ENCODE data around the gene MACC1.
"Not testable (repeated sequence)": the region's sequence is repeated elsewhere in the genome, so short reads cannot be mapped to it uniquely, and the experiment has no call there.

MACC1 gene

GRCh38 chr7:20229081-20229480 lies 11.9 kb upstream of the MACC1 start:
- no peak for DNase-seq (ENCODE audit: low read depth)

- DNase-seq (ENCODE audit: low read depth) = no peak
Measured at GRCh38 chr7:20228654-20229053, 11.5 kb upstream of the MACC1 start.

- no peak for DNase-seq (ENCODE audit: low read depth)
Measured at GRCh38 chr7:20227291-20227795, 10.2 kb upstream of the MACC1 start.

GRCh38 chr7:20226860-20227259 lies 9.7 kb upstream of the MACC1 start:
- DNase-seq (ENCODE audit: low read depth) = no peak

- DNase-seq (ENCODE audit: low read depth) = no peak
Measured at GRCh38 chr7:20225384-20225783, 8.2 kb upstream of the MACC1 start.

GRCh38 chr7:20224025-20224424 lies 6.8 kb upstream of the MACC1 start:
- DNase-seq (ENCODE audit: low read depth) = no peak

- DNase-seq (ENCODE audit: low read depth) = no peak
Measured at GRCh38 chr7:20223356-20223755, 6.2 kb upstream of the MACC1 start.

- DNase-seq (ENCODE audit: low read depth) = no peak
Measured at GRCh38 chr7:20222219-20222828, 5.1 kb upstream of the MACC1 start.

GRCh38 chr7:20220921-20221547 lies 3.9 kb upstream of the MACC1 start:
- DNase-seq (ENCODE audit: low read depth) = no peak

- DNase-seq (ENCODE audit: low read depth) = no peak
Measured at GRCh38 chr7:20220293-20220761, 3.1 kb upstream of the MACC1 start.

GRCh38 chr7:20219446-20220292 lies 2.5 kb upstream of the MACC1 start:
- DNase-seq (ENCODE audit: low read depth) = no peak

- DNase-seq (ENCODE audit: low read depth) = no peak
Measured at GRCh38 chr7:20219062-20219445, 1.9 kb upstream of the MACC1 start.

- no peak for DNase-seq (ENCODE audit: low read depth)
Measured at GRCh38 chr7:20218279-20218678, 1.1 kb upstream of the MACC1 start.

- DNase-seq (ENCODE audit: low read depth) = no peak
Measured at GRCh38 chr7:20216406-20217036, 663 bp downstream of the MACC1 start.

- no peak for DNase-seq (ENCODE audit: low read depth)
Measured at GRCh38 chr7:20214921-20215669, 2.1 kb downstream of the MACC1 start.

- no peak for DNase-seq (ENCODE audit: low read depth)
Measured at GRCh38 chr7:20214132-20214531, 3.1 kb downstream of the MACC1 start.

GRCh38 chr7:20213378-20213777 lies 3.8 kb downstream of the MACC1 start:
- no peak for DNase-seq (ENCODE audit: low read depth)

GRCh38 chr7:20211376-20211775 lies 5.8 kb downstream of the MACC1 start:
- no peak for DNase-seq (ENCODE audit: low read depth)

GRCh38 chr7:20208651-20209307 lies 8.4 kb downstream of the MACC1 start:
- DNase-seq (ENCODE audit: low read depth) = no peak

- DNase-seq (ENCODE audit: low read depth) = not testable (repeated sequence)
Measured at GRCh38 chr7:20207811-20208210, 9.4 kb downstream of the MACC1 start.
